PC-3 (cell line): ENCODE measurements around the gene SETBP1. TPM values are rescaled to one million over a fixed set of nuclear protein-coding genes. Genes with fewer than 3 reads are reported as not detected.

Experiments
- ATAC-seq: fragments of 200-7000 bp; cut with Tn5 transposase; 2 replicates; pipeline ENCODE4 v1.9.1; 2020; ENCODE audit warnings: mild to moderate bottlenecking, moderate library complexity
- BruUV-seq: library from RNA; stranded (reverse); fragments of 400-500 nt; replicated peaks from 2 replicates; lab custom pipeline; 2021; lab: Mats Ljungman, UMichigan
- CTCF ChIA-PET: fragments of 300-600 bp; sonication (Branson Sonifier 250); formaldehyde crosslinking; loops from one replicate; lab custom pipeline; 2022; ENCODE audit warnings: antibody characterized with exemption; lab: Charles Lee
- POLR2A ChIA-PET: fragments of 300-600 bp; sonication (Branson Sonifier 250); formaldehyde crosslinking; loops from one replicate; lab custom pipeline; 2022; ENCODE audit warnings: antibody characterized with exemption; ENCODE audit not compliant: unreplicated experiment; lab: Charles Lee
- DNase-seq: peaks from one replicate; pipeline ENCODE4 v3.0.0-alpha.2; 2015
- H2AFZ ChIP-seq: fragments of 300-600 bp; sonication (generic); 2 replicates; pipeline ENCODE4 v1.6.0; 2016; ENCODE audit warnings: antibody characterized with exemption, low read length
- H3F3A ChIP-seq: fragments of 300-600 bp; sonication (generic); one replicate; pipeline ENCODE4 v1.6.0; 2017; ENCODE audit warnings: antibody characterized with exemption, low read length, control low read depth, mild to moderate bottlenecking; ENCODE audit not compliant: unreplicated experiment
- H3K27ac ChIP-seq: fragments of 300-600 bp; sonication (generic); 2 replicates; pipeline ENCODE4 v1.5.1; 2016; ENCODE audit warnings: mild to moderate bottlenecking, low read length
- H3K27me3 ChIP-seq: fragments of 300-600 bp; sonication (generic); 2 replicates; pipeline ENCODE4 v1.6.1; 2016; ENCODE audit warnings: low read length, mixed read lengths
- H3K36me3 ChIP-seq: fragments of 300-600 bp; sonication (generic); 2 replicates; pipeline ENCODE4 v1.6.1; 2016; ENCODE audit warnings: low read depth, mixed run types, low read length, mixed read lengths
- H3K4me1 ChIP-seq: fragments of 300-600 bp; sonication (generic); 2 replicates; pipeline ENCODE4 v1.5.1; 2016; ENCODE audit warnings: low read length; ENCODE audit not compliant: insufficient read depth
- H3K4me2 ChIP-seq: fragments of 300-600 bp; sonication (generic); 2 replicates; pipeline ENCODE4 v1.6.0; 2016; ENCODE audit warnings: low read length
- H3K4me3 ChIP-seq: fragments of 300-600 bp; sonication (generic); 2 replicates; pipeline ENCODE4 v1.5.1; 2016; ENCODE audit warnings: mild to moderate bottlenecking, low read length, mixed read lengths
- H3K79me2 ChIP-seq: fragments of 300-600 bp; sonication (generic); 2 replicates; pipeline ENCODE4 v1.6.1; 2017; ENCODE audit warnings: low read length, mixed read lengths
- H3K9ac ChIP-seq: fragments of 300-600 bp; sonication (generic); 2 replicates; pipeline ENCODE4 v1.6.0; 2016; ENCODE audit warnings: mild to moderate bottlenecking, low read length
- H3K9me2 ChIP-seq: fragments of 300-600 bp; sonication (generic); replicated peaks from 2 replicates; pipeline ENCODE4 v1.6.1; 2016; ENCODE audit warnings: mixed run types, low read length, mixed read lengths
- H3K9me3 ChIP-seq: fragments of 300-600 bp; sonication (generic); 2 replicates; pipeline ENCODE4 v1.6.1; 2016; ENCODE audit warnings: low read length, mixed read lengths
- H4K20me1 ChIP-seq: fragments of 300-600 bp; sonication (generic); 2 replicates; pipeline ENCODE4 v1.6.1; 2016; ENCODE audit warnings: low read length, mixed read lengths
- EZH2 ChIP-seq: fragments of 300-600 bp; sonication (generic); IDR thresholded peaks from one replicate; pipeline ENCODE4 v1.6.1; 2017; ENCODE audit warnings: antibody characterized with exemption, mild to moderate bottlenecking, low read length; ENCODE audit not compliant: unreplicated experiment
- EZH2phosphoT487 ChIP-seq: fragments of 300-600 bp; sonication (generic); IDR thresholded peaks from 2 replicates; pipeline ENCODE4 v1.6.1; 2018; ENCODE audit warnings: mild to moderate bottlenecking, antibody characterized with exemption, low read length, borderline replicate concordance
- intact Hi-C: fragments of 100-400 bp; cut with micrococcal nuclease; formaldehyde crosslinking; loops from 2 replicates; pipeline ENCODE4 v1.9.0; 2023
- total RNA-seq: library from RNA; depleted of rRNA; stranded (reverse); fragments of >200 nt; gene quantifications from 2 replicates; pipeline ENCODE4 v1.2.3, GENCODE V29; 2014
- TF ChIP-seq, protein P1 (sequence below): fragments of 300-600 bp; sonication (generic); conservative IDR thresholded peaks from 2 replicates; pipeline ENCODE4 v1.5.1; 2017; ENCODE audit warnings: antibody characterized with exemption, low read depth, mild to moderate bottlenecking, low read length

SETBP1 gene
- total RNA-seq, 1 experiment from 2014 or later, result 2.3 TPM

DNA sequence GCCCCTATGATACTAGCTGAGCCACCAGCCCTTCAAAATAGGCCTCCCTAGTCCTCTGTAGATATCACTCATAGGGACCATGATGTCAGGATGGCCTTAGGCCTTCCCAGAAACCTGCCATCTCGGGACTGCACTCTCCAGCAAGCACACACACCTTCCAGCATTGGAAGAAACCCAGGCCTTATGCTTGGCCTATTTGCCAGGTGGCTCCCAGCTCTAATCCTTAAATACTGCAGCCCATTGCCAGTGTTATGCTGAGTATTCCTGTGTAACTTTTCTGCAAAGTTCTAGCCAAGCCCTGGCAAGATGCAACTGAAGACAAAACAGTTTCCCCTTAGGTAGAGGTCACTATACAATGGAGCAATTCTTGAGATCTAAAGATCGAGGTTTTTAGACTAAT is 316.5 kb downstream of the SETBP1 start:
- Histone ChIP-seq H3K9me3 (no peaks in the 10 kb centered on the region), H3K27ac (no peak overlapping the region), H2AFZ (no peak overlapping the region), H3K4me2 (no peak overlapping the region), H3K4me1 (no peaks in the 10 kb centered on the region), H3K79me2 (no peaks in the 10 kb centered on the region), H3F3A (no peaks in the 10 kb centered on the region), H4K20me1 (no peaks in the 10 kb centered on the region), H3K9me2 (no peaks in the 10 kb centered on the region), H3K36me3 (no peaks in the 10 kb centered on the region), H3K27me3 (no peaks in the 10 kb centered on the region), H3K9ac (no peak overlapping the region), H3K4me3 (no peak overlapping the region)
- DNase-seq (no peak), ATAC-seq (no peak)
- CTCF ChIA-PET, result no interaction called here
- no TSS peak for BruUV-seq
- POLR2A ChIA-PET, result no interaction called here
- intact Hi-C loops, result no loop called here
- TF ChIP-seq EZH2, result no peak
- TF ChIP-seq EZH2phosphoT487, result no peak
- TF ChIP-seq, protein P1, sequence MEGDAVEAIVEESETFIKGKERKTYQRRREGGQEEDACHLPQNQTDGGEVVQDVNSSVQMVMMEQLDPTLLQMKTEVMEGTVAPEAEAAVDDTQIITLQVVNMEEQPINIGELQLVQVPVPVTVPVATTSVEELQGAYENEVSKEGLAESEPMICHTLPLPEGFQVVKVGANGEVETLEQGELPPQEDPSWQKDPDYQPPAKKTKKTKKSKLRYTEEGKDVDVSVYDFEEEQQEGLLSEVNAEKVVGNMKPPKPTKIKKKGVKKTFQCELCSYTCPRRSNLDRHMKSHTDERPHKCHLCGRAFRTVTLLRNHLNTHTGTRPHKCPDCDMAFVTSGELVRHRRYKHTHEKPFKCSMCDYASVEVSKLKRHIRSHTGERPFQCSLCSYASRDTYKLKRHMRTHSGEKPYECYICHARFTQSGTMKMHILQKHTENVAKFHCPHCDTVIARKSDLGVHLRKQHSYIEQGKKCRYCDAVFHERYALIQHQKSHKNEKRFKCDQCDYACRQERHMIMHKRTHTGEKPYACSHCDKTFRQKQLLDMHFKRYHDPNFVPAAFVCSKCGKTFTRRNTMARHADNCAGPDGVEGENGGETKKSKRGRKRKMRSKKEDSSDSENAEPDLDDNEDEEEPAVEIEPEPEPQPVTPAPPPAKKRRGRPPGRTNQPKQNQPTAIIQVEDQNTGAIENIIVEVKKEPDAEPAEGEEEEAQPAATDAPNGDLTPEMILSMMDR, result no peak

DNA sequence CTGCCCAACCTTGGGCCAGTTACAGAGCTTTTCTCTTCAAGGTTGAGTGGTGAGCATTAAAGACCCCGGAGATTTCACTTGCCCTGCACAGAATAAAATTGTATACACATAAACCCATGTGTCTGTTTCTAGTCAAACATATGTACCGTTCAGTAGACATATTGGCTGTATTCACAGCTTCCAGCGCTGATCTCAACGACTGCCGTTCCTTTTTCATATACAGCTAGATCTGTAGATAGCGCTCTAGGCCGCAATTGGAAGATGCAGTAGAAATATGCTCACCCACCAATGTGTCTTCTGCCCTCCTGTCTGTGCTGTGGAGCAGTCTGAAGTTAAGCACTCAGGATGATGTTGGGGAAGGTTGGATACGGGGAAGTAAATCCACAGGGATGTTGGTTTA is 317.7 kb downstream of the SETBP1 start:
- Histone ChIP-seq H3K36me3 (no peaks in the 10 kb centered on the region), H3F3A (no peaks in the 10 kb centered on the region), H3K79me2 (no peaks in the 10 kb centered on the region), H2AFZ (no peak overlapping the region), H3K9ac (no peak overlapping the region), H3K27ac (no peak overlapping the region), H4K20me1 (no peaks in the 10 kb centered on the region), H3K4me2 (no peak overlapping the region), H3K4me1 (no peaks in the 10 kb centered on the region), H3K27me3 (no peaks in the 10 kb centered on the region), H3K9me2 (no peaks in the 10 kb centered on the region), H3K9me3 (no peaks in the 10 kb centered on the region), H3K4me3 (no peak overlapping the region)
- POLR2A ChIA-PET, result no interaction called here
- TF ChIP-seq, protein P1, result no peak
- TF ChIP-seq EZH2phosphoT487, result no peak
- TF ChIP-seq EZH2, result no peak
- intact Hi-C loops, result no loop called here
- CTCF ChIA-PET, result interaction anchor here (0.6 to 0.8 kb wide), 2 partner anchors 153 to 555 kb away, joined by 3 read pairs; no protein-coding TSS in a partner anchor
- DNase-seq, result no peak
- BruUV-seq, result no TSS peak
- no peak for ATAC-seq

GRCh38 chr18:45004546-45005080 is 323.9 kb downstream of the SETBP1 start:
- ATAC-seq, result no peak
- CTCF ChIA-PET, result no interaction called here

More at GRCh38 chr18:45004546-45005080, 323.9 kb downstream of the SETBP1 start:
- no TSS peak for BruUV-seq
- Histone ChIP-seq H3K9me2 (no peaks in the 10 kb centered on the region), H3K4me1 (no peaks in the 10 kb centered on the region), H3F3A (no peaks in the 10 kb centered on the region), H3K4me2 (no peak overlapping the region), H3K27ac (no peak overlapping the region), H3K79me2 (no peaks in the 10 kb centered on the region), H3K36me3 (no peaks in the 10 kb centered on the region), H3K27me3 (no peaks in the 10 kb centered on the region), H3K9me3 (no peaks in the 10 kb centered on the region), H4K20me1 (no peaks in the 10 kb centered on the region), H3K4me3 (no peak overlapping the region), H2AFZ (no peak overlapping the region), H3K9ac (no peak overlapping the region)
- POLR2A ChIA-PET, result no interaction called here
- TF ChIP-seq EZH2 (no peak), EZH2phosphoT487 (no peak)
- TF ChIP-seq, protein P1, result no peak
- no peak for DNase-seq
- intact Hi-C loops, result no loop called here
